Osteoblast (primary cell): ENCODE results near the gene SEMA3C. TPM values are rescaled to one million over a fixed set of nuclear protein-coding genes. Genes with fewer than 3 reads are reported as not detected.

ENCODE experiments used
- DNase-seq: peaks from one replicate; pipeline ENCODE4 v3.0.0; 2011; ENCODE audit warnings: low spot score, mixed read lengths; ENCODE audit not compliant: insufficient read length; ENCODE audit errors: missing footprints
- H2AFZ ChIP-seq: 2 replicates; pipeline ENCODE4 v1.6.0; 2011; ENCODE audit warnings: mild to moderate bottlenecking, low read length
- H3K27ac ChIP-seq: 2 replicates; pipeline ENCODE4 v1.5.1; 2011; ENCODE audit warnings: mild to moderate bottlenecking, low read depth, low read length, moderate library complexity
- H3K27me3 ChIP-seq: 2 replicates; pipeline ENCODE4 v1.6.0; 2012; ENCODE audit warnings: mild to moderate bottlenecking, control low read depth, inconsistent platforms, low read length, moderate library complexity; ENCODE audit not compliant: insufficient read depth
- H3K36me3 ChIP-seq: 2 replicates; pipeline ENCODE4 v1.5.1; 2011; ENCODE audit warnings: mild to moderate bottlenecking, low read length, control low read depth, moderate library complexity; ENCODE audit not compliant: insufficient read depth
- H3K4me1 ChIP-seq: 2 replicates; pipeline ENCODE4 v1.5.1; 2011; ENCODE audit warnings: mild to moderate bottlenecking, low read length, control low read depth, moderate library complexity; ENCODE audit not compliant: insufficient read depth
- H3K4me2 ChIP-seq: 2 replicates; pipeline ENCODE4 v1.6.0; 2011; ENCODE audit warnings: mild to moderate bottlenecking, low read length; ENCODE audit not compliant: insufficient read depth
- H3K4me3 ChIP-seq: fragments of 200-600 bp; sonication (generic); 3 replicates; pipeline ENCODE4 v1.5.1; 2012; ENCODE audit warnings: mild to moderate bottlenecking, low read length, inconsistent platforms; ENCODE audit not compliant: insufficient read depth
- H3K79me2 ChIP-seq: 2 replicates; pipeline ENCODE4 v1.6.0; 2012; ENCODE audit warnings: mild to moderate bottlenecking, low read length, control low read depth, inconsistent platforms; ENCODE audit not compliant: insufficient read depth
- H3K9me3 ChIP-seq: 2 replicates; pipeline ENCODE4 v1.5.1; 2011; ENCODE audit warnings: low read depth, low read length, control low read depth
- H4K20me1 ChIP-seq: 2 replicates; pipeline ENCODE4 v1.6.0; 2012; ENCODE audit warnings: mild to moderate bottlenecking, low read length, control low read depth; ENCODE audit not compliant: insufficient read depth
- total RNA-seq: library from RNA; depleted of rRNA; stranded (reverse); fragments of >200 nt; gene quantifications from 2 replicates; pipeline ENCODE4 v1.2.3, GENCODE V29; 2012
- TF ChIP-seq, protein P1 (sequence below): IDR thresholded peaks from 2 replicates; pipeline ENCODE4 v1.5.1; 2011; ENCODE audit warnings: mild to moderate bottlenecking, low read depth, low read length, moderate library complexity; ENCODE audit errors: extremely low read depth

The SEMA3C gene
- total RNA-seq, 1 donor = 388 TPM

DNA sequence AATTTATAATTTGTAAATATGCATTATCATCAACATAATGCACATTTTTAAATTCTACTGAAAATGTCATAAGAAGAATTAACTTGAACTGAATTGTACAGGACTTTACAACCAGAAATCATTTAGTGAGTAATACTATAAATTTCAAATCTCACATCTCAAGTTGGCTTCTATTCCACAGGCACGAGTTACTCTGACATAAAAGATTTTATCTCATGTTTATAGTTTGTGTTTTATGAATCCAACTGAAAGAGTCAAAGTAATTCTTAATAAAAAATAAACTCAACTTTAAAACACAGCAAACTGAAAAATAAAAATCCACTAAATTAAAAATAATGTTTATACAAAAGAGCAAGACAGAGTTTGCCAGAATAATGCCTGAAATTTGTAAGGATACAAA, 151.2 kb downstream of the SEMA3C start:
- Histone ChIP-seq H3K79me2 (no peaks in the 10 kb centered on the region), H4K20me1 (no peaks in the 10 kb centered on the region), H3K9me3 (no peaks in the 10 kb centered on the region), H3K4me3 (no peak overlapping the region), H3K36me3 (peaks cover 28% of the 10 kb centered on the region), H3K4me2 (no peak overlapping the region), H3K27ac (no peak overlapping the region), H2AFZ (no peak overlapping the region), H3K27me3 (no peaks in the 10 kb centered on the region), H3K4me1 (peaks cover 30% of the 10 kb centered on the region)
- no peak for DNase-seq
- TF ChIP-seq, protein P1, sequence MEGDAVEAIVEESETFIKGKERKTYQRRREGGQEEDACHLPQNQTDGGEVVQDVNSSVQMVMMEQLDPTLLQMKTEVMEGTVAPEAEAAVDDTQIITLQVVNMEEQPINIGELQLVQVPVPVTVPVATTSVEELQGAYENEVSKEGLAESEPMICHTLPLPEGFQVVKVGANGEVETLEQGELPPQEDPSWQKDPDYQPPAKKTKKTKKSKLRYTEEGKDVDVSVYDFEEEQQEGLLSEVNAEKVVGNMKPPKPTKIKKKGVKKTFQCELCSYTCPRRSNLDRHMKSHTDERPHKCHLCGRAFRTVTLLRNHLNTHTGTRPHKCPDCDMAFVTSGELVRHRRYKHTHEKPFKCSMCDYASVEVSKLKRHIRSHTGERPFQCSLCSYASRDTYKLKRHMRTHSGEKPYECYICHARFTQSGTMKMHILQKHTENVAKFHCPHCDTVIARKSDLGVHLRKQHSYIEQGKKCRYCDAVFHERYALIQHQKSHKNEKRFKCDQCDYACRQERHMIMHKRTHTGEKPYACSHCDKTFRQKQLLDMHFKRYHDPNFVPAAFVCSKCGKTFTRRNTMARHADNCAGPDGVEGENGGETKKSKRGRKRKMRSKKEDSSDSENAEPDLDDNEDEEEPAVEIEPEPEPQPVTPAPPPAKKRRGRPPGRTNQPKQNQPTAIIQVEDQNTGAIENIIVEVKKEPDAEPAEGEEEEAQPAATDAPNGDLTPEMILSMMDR = no peak

DNA sequence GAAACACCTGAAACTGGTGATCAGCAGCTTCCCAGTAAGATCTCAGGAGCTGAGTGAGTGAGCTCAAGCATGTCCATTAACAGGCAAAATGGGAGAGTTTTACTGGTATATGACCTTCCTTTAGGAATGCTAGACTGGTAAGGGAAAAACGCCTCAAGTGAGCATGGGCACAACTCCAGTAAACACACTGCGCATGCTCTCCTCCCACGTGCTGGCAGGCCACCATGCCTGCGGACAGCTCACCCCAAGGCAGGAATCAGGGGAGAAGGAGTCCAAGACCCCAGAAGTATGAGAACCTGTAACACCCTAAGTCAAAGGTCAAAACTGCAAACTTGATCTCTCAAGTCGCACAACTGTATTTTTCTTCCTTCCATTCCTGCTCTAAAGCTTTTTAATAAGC, 152.1 kb downstream of the SEMA3C start:
- Histone ChIP-seq H3K4me1 (peaks cover 30% of the 10 kb centered on the region), H4K20me1 (no peaks in the 10 kb centered on the region), H3K79me2 (no peaks in the 10 kb centered on the region), H3K36me3 (peaks cover 30% of the 10 kb centered on the region), H3K27ac (no peak overlapping the region), H2AFZ (no peak overlapping the region), H3K27me3 (no peaks in the 10 kb centered on the region), H3K4me2 (no peak overlapping the region), H3K9me3 (no peaks in the 10 kb centered on the region), H3K4me3 (no peak overlapping the region)
- TF ChIP-seq, protein P1 = no peak
- no peak for DNase-seq

DNA sequence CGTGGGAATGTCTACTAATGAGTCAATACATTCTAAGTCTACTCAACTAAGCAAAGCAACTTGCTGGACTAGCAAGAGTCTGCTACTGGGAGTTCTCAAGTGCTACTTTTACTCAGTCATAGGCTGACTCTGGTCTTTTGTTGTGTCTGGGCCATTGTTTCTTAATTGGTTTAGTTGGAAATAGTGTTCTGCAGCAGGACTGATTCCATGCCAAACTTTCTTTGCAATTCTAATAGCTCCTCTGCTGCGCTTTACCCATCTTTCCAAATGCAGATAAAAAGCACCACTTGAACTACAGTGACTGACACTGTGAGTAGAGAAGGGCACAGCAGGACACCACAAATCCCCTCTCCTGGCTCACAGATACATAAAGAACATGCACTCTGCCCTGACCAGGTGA, 154.7 kb downstream of the SEMA3C start:
- Histone ChIP-seq H3K27me3 (no peaks in the 10 kb centered on the region), H2AFZ (no peak overlapping the region), H4K20me1 (no peaks in the 10 kb centered on the region), H3K4me2 (no peak overlapping the region), H3K79me2 (no peaks in the 10 kb centered on the region), H3K27ac (no peak overlapping the region), H3K4me3 (no peak overlapping the region), H3K9me3 (no peaks in the 10 kb centered on the region), H3K4me1 (peaks cover 15% of the 10 kb centered on the region), H3K36me3 (peaks cover 21% of the 10 kb centered on the region)
- TF ChIP-seq, protein P1 = no peak
- DNase-seq = no peak

DNA sequence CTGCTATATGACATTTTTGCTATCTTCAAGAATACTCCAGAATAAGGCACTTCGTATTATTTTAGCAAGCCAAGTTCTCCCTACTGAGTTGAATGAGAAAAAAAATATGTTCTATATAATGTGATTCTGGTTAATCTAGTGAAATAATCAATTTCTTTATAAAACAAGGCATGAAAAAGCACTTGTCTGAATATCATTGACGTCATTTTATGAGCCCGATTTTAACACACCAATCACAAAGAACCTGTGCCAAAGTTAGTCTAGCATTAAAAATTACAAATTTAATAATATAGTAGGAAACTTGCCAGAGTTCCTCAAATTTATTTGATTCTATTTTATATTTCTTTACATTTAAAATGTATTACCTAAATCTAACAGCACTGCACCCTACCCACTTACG, 155.1 kb downstream of the SEMA3C start:
- no peak overlapping the region for H2AFZ ChIP-seq
- H3K27ac ChIP-seq = no peak overlapping the region
- no peaks in the 10 kb centered on the region for H3K9me3 ChIP-seq
- H3K27me3 ChIP-seq = no peaks in the 10 kb centered on the region
- no peak overlapping the region for H3K4me2 ChIP-seq
- no peak overlapping the region for H3K4me3 ChIP-seq
- no peak for DNase-seq
- H3K79me2 ChIP-seq = no peaks in the 10 kb centered on the region
- peaks cover 12% of the 10 kb centered on the region for H3K4me1 ChIP-seq
- H4K20me1 ChIP-seq = no peaks in the 10 kb centered on the region
- TF ChIP-seq, protein P1 = no peak
- H3K36me3 ChIP-seq = peaks cover 22% of the 10 kb centered on the region
